Hematopoietic multipotent progenitor cell treated with erythropoietin and hydrocortisone succinate and interleukin-3 and kit ligand, for 15 days (in vitro differentiated cells): Measurements from ENCODE around the gene FAM151A.

Experiments used
- DNase-seq: peaks from one replicate; pipeline ENCODE4 v3.0.0-alpha.2; 2015; ENCODE audit warnings: low spot score

FAM151A gene

GRCh38 chr1:54579337-54579781 lies 44.0 kb downstream of the FAM151A start:
- DNase-seq: no peak

- no peak for DNase-seq
These were observed 45.7 kb downstream of the FAM151A start for GRCh38 chr1:54577612-54578011.

GRCh38 chr1:54575605-54576290 lies 47.6 kb downstream of the FAM151A start:
- DNase-seq: no peak

- DNase-seq: no peak
These were observed 48.2 kb downstream of the FAM151A start for GRCh38 chr1:54575161-54575560.

GRCh38 chr1:54574158-54574778 lies 49.1 kb downstream of the FAM151A start:
- DNase-seq: no peak

GRCh38 chr1:54572542-54572850 lies 50.8 kb downstream of the FAM151A start:
- DNase-seq: no peak

GRCh38 chr1:54571803-54572541 lies 51.4 kb downstream of the FAM151A start:
- DNase-seq: no peak

- no peak for DNase-seq
These were observed 52.0 kb downstream of the FAM151A start for GRCh38 chr1:54571326-54571725.

GRCh38 chr1:54570161-54570560 lies 53.2 kb downstream of the FAM151A start:
- DNase-seq: no peak

GRCh38 chr1:54569339-54569738 lies 54.0 kb downstream of the FAM151A start:
- no peak for DNase-seq

- DNase-seq: no peak
These were observed 55.4 kb downstream of the FAM151A start for GRCh38 chr1:54567961-54568360.

GRCh38 chr1:54566438-54567141 lies 56.7 kb downstream of the FAM151A start:
- DNase-seq: no peak

GRCh38 chr1:54565113-54565501 lies 58.2 kb downstream of the FAM151A start:
- DNase-seq: no peak

GRCh38 chr1:54564312-54565112 lies 58.8 kb downstream of the FAM151A start:
- DNase-seq: no peak

GRCh38 chr1:54559771-54560231 lies 63.5 kb downstream of the FAM151A start:
- no peak for DNase-seq
